Measurements from ENCODE around the gene CLDN1. TPM values are rescaled to one million over a fixed set of nuclear protein-coding genes. Genes with fewer than 3 reads are reported as not detected.

Gene CLDN1
- total and polyA plus RNA-seq, 12 donors: 0.10 to 0.78 (median 0.17) TPM; not detected in 2

DNA sequence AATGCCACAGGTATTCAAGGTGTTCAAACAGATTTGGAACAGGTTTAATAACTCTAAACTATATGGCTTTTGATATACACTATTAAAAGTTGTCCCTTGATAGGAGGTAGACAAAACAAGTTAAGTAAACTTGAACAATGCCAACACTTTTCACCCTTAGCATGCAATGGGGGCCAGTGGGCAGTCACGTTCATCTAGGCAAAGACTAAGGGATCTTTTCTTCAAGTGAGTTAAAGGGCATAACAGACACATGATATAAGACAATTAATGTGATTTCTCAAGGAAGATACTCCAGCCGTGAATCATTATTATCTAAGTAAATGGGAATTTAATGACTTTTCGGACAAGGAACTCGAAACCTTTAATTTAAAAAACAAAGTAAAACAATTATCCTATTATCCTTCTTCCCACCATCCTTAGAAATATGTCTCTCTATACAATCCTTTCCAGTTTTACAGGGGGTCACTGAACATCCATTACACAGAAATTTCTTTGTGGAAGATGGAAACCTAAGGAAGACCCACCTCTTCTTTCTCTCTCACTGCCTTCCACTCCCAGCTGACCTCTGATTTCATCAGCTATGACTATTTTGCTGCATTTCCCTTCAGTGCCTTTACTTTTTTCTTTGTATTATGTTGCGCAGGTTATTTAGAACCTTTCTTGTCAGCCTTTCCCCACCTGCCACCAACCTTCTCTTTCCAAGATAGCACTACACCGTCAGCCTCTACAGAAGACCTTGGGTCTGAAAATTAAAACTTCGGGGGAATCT, 1.5 kb downstream of the CLDN1 start:
- intact Hi-C loops (cut with DNase I): loop anchor here in 9 of 10 donors (5.0 to 10.0 kb wide), 6 partner anchors 93 to 358 kb away; no protein-coding TSS in a partner anchor
- no peak overlapping the region for H3K4me3 ChIP-seq
- peaks cover 5 to 33% (median 13%) of the 10 kb centered on the region in 7 donors for H3K27me3 ChIP-seq
- no peaks in the 10 kb centered on the region for H3K36me3 ChIP-seq
- TF ChIP-seq, protein P1, sequence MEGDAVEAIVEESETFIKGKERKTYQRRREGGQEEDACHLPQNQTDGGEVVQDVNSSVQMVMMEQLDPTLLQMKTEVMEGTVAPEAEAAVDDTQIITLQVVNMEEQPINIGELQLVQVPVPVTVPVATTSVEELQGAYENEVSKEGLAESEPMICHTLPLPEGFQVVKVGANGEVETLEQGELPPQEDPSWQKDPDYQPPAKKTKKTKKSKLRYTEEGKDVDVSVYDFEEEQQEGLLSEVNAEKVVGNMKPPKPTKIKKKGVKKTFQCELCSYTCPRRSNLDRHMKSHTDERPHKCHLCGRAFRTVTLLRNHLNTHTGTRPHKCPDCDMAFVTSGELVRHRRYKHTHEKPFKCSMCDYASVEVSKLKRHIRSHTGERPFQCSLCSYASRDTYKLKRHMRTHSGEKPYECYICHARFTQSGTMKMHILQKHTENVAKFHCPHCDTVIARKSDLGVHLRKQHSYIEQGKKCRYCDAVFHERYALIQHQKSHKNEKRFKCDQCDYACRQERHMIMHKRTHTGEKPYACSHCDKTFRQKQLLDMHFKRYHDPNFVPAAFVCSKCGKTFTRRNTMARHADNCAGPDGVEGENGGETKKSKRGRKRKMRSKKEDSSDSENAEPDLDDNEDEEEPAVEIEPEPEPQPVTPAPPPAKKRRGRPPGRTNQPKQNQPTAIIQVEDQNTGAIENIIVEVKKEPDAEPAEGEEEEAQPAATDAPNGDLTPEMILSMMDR (IDR thresholded peaks at IDR 0.05): no peak
- 93 to 97% methylated on average over 7 of the region's 7 CpGs for WGBS, 2 donors
- no peaks in the 10 kb centered on the region for H3K9me3 ChIP-seq
- H3K4me1 ChIP-seq: peaks cover 0 to 20% (median 9%) of the 10 kb centered on the region in 9 donors
- ATAC-seq (no peak), DNase-seq (no peak)
- no peak overlapping the region for H3K27ac ChIP-seq

DNA sequence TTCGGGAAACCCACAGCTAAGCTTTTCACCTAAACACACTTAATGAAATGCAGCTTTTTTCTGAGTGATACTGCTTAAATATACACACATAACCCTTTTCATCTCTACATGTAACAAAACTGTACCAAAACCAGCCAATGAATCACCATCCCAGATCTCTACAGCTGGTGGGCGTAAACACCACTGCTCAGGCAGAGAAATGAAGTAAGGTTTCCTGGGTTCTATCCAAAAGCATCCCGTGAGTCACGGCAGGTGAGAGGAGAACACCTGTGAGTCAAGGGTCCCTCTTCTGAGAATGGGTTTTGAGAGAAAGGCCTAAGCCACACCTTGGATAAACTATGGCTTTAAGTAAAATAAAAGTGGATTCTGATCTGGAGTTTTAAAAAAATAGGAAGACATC, 2.6 kb downstream of the CLDN1 start:
- DNase-seq: no peak
- TF ChIP-seq, protein P1 (IDR thresholded peaks at IDR 0.05): no peak
- Histone ChIP-seq H3K4me3 (no peak overlapping the region), H3K36me3 (no peaks in the 10 kb centered on the region), H3K4me1 (peaks cover 0 to 20% (median 9%) of the 10 kb centered on the region in 9 donors), H3K9me3 (no peaks in the 10 kb centered on the region), H3K27ac (no peak overlapping the region), H3K27me3 (peaks cover 5 to 33% (median 13%) of the 10 kb centered on the region in 7 donors)
- ATAC-seq: no peak
- WGBS, 2 donors: 86 to 93% methylated on average over 4 of the region's 4 CpGs
- intact Hi-C loops (cut with DNase I): loop anchor here in 9 of 10 donors (5.0 to 10.0 kb wide), 6 partner anchors 92 to 357 kb away; no protein-coding TSS in a partner anchor

DNA sequence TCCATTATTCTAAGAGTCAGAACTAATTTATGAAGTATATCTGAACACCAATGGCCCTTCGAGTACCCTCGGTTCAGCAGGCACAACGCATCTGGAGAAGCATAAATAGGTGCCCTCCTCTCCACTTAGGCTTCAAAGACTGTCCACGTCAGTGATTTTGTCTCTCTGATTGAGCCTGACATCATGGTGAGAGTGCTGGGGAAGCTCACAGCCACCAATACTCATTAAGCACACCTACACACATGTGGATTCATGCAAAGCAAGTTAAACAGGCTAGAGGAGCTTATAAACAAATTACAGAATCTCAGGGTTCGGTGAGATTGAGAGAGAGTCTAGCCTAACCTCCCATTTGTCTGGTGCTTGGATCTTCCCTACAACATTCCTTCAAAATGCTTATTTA, 3.6 kb downstream of the CLDN1 start:
- H3K27ac ChIP-seq: no peak overlapping the region
- DNase-seq (no peak), ATAC-seq (no peak)
- intact Hi-C loops (cut with DNase I): no loop called here
- H3K9me3 ChIP-seq: no peaks in the 10 kb centered on the region
- TF ChIP-seq, protein P1 (IDR thresholded peaks at IDR 0.05): no peak
- no peak overlapping the region for H3K4me3 ChIP-seq
- H3K27me3 ChIP-seq: peaks cover 5 to 31% (median 13%) of the 10 kb centered on the region in 7 donors
- 85% methylated on average over 5 of the region's 5 CpGs for WGBS, 2 donors
- H3K4me1 ChIP-seq: peaks cover 0 to 20% (median 9%) of the 10 kb centered on the region in 9 donors
- H3K36me3 ChIP-seq: no peaks in the 10 kb centered on the region

DNA sequence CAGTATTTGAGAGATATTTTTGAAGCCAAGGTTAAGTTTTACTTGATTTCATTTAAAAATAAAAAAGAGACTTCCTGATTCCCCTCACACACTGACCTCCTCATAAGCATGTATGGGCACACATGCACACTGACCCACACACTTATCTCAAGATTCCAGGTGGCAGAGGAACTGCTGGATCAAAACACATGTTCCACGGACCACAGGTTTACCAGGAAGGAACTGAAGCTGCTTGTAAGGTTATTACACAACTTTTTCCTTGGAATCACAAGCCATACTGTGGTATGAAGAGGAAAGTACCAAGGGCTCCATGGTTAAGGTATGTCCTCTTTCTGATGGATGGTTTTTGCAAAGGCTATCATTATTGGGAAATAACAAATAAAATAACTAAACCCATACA, 7.5 kb downstream of the CLDN1 start:
- Histone ChIP-seq H3K4me1 (no peaks in the 10 kb centered on the region), H3K9me3 (no peaks in the 10 kb centered on the region), H3K27ac (no peak overlapping the region), H3K27me3 (peaks cover 0 to 12% (median 0%) of the 10 kb centered on the region in 7 donors), H3K36me3 (no peaks in the 10 kb centered on the region), H3K4me3 (no peak overlapping the region)
- DNase-seq (no peak), ATAC-seq (no peak)
- intact Hi-C loops (cut with DNase I): no loop called here
- TF ChIP-seq, protein P1 (IDR thresholded peaks at IDR 0.05): no peak
- WGBS, 2 donors: 48 to 63% methylated on average over 1 of the region's 1 CpG
